NCI-H1417 treated with DMSO at 0.1 percent for 48 hours (cell line): ENCODE data around the gene SPAG16.
"Not testable (repeated sequence)": the region's sequence is repeated elsewhere in the genome, so short reads cannot be mapped to it uniquely, and the experiment has no call there.

Experiments
- DNase-seq: peaks from one replicate; lab custom pipeline; 2025; lab: John Stamatoyannopoulos, UW

Gene SPAG16

DNA sequence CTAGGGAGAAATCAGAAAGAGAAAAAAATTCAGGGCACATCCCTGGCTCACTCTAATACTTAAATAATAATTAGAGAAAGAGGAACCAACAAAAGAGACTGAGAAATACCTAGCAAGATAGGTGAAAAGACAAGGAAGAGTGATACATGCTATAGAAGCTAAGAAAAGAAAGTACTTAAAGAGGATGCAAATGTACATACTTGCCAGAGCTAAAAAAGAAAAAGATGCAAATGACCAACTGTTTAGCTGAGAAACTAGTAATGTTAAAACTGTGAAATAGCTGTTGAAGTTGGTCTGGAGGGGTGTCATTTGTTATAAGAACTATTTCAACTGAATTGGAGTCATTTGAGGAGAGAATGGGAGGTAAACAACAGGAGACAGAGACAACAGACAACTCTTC, 412.2 kb downstream of the SPAG16 start:
- DNase-seq = no peak

DNA sequence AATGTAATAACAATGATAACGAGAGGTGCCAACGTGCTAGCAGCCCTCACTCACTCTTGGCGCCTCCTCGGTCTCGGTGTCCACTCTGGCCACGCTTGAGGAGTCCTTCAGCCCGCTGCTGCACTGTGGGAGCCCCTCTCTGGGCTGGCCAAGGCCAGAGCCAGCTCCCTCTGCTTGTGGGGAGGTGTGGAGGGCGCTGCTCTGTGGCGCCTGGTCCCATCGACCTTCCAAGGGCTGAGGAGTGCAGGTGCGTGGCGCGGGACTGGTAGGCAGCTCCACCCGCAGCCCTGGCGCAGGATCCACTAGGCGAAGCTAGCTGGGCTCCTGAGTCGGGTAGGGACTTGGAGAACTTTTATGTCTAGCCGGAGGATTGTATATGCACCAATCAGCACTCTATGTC, 417.1 kb downstream of the SPAG16 start:
- not testable (repeated sequence) for DNase-seq

GRCh38 chr2:213703406-213704098, 419.3 kb downstream of the SPAG16 start:
- DNase-seq = no peak

DNA sequence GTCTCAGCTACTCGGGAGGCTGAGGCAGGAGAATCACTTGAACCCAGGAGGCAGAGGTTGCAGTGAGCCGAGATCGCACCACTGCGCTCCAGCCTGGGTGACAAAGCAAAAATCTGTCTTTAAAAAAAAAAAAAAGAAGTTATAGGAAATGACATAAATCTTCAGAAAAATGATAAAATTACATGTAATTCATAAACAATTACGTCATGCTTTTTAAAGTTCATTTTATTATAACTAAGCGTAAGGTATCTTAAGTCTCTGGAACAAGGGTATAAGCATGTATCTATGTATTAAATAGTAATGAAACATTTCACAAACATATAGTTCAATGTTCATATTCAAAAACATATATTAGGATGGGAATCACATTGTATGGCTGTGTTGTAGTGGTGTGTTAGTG, 425.9 kb downstream of the SPAG16 start:
- DNase-seq = no peak

GRCh38 chr2:213718411-213718810, 434.1 kb downstream of the SPAG16 start:
- DNase-seq = not testable (repeated sequence)

GRCh38 chr2:213722565-213722964, 438.3 kb downstream of the SPAG16 start:
- DNase-seq = no peak

- DNase-seq = no peak
Measured at GRCh38 chr2:213723041-213723560, 438.8 kb downstream of the SPAG16 start.

DNA sequence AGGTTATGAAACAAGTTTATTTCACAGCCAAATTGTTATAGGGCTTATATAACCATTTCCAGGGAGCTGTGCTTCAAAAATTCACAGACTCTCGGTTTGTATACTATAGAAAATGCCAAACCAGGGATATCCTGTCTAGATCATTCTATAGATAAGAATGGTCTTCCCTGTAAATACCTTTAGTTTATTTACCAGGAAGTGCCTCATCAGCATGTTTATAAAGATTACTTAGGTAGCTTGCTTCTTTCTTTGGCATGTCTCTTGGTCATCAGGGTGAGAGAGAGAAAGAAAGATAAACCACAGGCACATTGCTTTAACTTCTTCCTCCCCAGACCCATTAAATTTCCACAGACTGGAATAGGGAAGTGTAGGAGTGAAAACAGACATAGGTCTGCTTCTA, 439.4 kb downstream of the SPAG16 start:
- no peak for DNase-seq

- DNase-seq = no peak
Measured at GRCh38 chr2:213726101-213726500, 441.8 kb downstream of the SPAG16 start.

DNA sequence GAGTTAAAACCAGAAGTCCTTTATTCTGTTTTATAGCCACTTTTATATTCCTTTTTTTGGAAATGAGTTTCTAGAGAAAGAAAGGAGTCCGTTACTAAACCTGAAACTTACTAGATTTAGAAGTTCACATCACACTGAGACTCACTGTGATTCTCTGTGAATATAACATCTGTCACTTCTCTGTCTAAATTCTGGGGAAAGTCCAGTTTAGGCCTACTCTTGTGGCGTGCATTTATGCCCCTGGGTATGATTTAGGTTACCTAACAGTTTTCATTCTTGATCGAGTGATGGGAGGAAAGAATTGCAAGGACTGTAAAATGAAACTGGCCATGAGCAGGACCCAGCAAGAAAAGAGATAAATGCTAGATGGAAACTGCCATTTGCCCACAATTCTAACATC, 449.6 kb downstream of the SPAG16 start:
- DNase-seq = no peak

DNA sequence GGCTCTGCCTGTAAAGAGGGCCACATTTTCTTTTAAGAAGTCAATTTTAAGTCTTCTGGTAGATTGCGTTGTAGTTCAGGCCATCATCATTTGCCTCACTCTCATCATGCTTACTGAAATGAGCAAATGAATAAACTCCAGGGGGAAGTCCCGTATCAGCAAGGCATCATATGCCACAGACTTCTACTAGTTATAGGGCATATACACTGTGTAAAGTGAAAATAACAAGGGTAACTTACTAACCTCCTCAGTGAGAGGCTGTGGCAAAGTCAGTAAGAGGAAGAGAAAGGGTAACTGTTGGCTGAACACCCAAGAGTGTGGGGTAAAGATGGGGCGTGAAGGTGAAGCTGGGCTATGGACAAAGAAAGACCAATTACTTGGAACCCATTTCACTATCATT, 456.2 kb downstream of the SPAG16 start:
- DNase-seq = no peak

DNA sequence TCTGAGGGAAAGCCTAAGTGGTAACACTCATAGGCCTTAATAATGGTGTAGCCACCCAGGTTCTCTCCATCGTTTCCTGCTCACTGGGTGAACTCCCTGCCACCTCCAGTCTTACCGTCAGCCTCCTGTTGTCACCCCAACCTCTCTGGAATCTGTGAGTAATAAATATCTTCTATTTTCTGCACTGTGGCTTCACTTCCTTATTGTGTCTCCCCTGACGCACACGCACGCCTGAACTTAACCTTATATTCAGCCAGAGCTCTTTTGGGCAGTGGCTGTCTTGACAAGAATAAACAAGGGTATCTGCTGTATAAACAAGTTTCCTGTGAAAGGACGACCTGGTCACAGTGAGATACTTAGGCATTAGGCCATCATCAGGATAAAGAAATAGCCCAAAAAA, 467.2 kb downstream of the SPAG16 start:
- no peak for DNase-seq

DNA sequence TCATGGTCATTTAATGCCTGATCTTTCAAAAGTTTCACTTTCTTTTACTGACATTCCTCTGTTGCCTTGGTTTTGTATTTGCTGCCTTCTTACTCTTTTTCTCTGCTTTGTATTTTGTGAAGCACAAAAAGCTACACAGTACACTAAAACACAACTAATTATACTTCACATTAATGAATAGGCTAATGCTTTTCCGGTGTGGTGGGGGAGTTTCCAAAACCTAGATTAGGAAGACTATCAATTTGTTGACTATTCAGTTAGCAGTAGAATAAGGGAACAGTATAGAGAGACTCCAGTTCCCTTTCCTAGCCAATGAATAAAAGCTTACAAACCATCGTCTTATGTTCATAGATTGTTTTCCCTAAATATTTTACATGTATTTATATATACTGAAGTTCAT, 468.3 kb downstream of the SPAG16 start:
- DNase-seq = no peak

GRCh38 chr2:213757525-213757924, 473.3 kb downstream of the SPAG16 start:
- no peak for DNase-seq

DNA sequence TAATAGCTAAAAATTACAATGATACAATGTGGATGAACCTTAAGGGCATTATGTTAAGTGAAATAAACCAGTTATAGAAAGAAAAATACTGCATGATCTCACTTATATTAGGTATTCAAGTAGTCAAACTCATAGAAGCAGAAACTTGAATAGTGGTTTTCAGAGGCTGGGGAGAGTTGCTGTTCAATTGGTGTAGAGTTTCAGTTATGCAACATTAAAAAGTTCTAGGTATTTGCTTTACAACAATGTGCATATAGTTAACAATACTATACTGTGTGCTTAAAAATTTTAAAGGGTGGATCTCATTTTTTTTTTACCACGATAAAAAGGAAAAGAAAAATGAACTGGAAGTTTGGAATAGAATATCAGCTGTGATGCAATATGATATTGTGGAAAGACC, 479.1 kb downstream of the SPAG16 start:
- no peak for DNase-seq

- no peak for DNase-seq
Measured at GRCh38 chr2:213763963-213764362, 479.7 kb downstream of the SPAG16 start.

GRCh38 chr2:213764849-213765248, 480.6 kb downstream of the SPAG16 start:
- DNase-seq = no peak

GRCh38 chr2:213766062-213766461, 481.8 kb downstream of the SPAG16 start:
- DNase-seq = no peak

GRCh38 chr2:213766465-213766901, 482.2 kb downstream of the SPAG16 start:
- no peak for DNase-seq

DNA sequence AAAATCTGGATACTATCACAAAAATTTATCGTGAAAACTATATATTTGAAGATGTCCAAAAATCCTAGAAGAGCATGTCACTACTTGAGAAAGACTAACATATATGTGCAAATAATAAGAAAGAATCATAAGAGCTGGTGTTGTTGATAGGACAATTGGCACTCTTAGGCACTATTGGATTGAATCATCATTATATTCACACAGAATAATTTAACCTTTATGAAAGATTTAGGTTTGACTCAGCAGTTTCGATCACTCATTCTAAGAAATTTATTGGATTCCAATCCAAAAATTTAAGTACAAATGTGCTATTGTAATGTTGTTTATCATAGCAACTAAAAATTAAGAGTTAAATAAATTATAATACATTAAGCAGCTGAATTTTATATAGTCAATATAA, 503.6 kb downstream of the SPAG16 start:
- DNase-seq = no peak

GRCh38 chr2:213789940-213790339, 505.7 kb downstream of the SPAG16 start:
- DNase-seq = no peak

DNA sequence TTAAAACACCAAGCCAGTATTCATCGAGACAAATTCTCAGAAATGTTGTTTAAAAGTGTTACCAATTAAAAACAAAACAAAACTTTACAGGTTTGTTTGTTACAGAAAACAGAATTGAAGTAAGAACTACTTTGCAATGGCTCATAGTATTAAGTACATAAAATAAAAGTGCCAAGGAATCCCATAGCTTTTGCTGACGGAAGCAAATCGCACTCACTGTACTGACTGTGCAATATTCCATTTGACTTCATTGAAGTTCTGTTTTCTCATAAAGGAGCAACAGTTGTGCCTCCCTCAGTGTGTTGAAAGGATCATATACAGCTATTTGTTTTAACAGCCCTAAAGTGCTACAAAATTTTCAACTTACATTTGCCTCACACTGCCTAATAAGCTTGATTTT, 507.8 kb downstream of the SPAG16 start:
- no peak for DNase-seq

GRCh38 chr2:213806125-213806726, 522.0 kb downstream of the SPAG16 start:
- DNase-seq = no peak

DNA sequence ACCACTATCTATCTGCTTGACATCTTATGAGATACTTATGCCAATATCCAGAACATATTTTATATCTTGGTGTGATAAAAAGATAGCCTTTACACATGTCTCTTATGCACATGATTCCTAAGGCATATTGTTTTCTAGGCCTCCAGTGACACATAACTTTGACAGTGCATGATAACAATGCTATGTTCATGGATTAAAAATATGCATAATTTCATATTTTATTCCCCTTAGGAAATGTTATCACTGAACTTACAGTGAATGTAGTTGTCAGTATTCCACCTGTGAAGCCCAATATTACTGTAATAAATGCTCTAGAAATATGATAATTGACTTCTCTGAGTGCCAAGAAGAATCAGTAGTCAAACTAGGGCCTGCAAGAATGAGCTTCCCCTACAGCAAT, 532.3 kb downstream of the SPAG16 start:
- DNase-seq = no peak
